ENCODE data around the gene RAB3GAP1. TPM values are rescaled to one million over a fixed set of nuclear protein-coding genes. Genes with fewer than 3 reads are reported as not detected.

RAB3GAP1 gene
- total RNA-seq, 4 donors from 2014 or later = 59.3 to 66.9 (median 63.6) TPM

DNA sequence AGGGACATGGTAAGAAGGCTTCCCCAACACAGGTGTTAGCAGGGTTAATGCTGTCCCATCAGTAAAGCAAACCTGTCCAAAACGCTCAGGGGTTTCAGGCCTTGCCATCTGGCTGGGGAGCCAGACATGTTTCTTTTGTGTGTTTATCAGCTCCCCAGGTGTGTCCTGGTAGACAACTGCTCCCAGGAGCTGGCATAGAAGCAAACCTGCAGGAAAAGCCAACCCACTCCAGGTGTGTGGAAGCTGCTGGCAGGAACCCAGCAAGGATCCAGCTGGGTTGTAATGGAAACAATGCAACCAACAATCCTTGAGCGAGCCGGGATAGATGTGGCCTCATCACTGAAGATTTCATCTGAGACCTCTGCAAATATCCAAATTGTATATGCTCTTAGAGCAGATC lies 123.1 kb downstream of the RAB3GAP1 start:
- Histone ChIP-seq H3K4me3 (no peak overlapping the region), H3K36me3 (peaks cover 9 to 74% (median 48%) of the 10 kb centered on the region in 4 donors), H3K9me3 (no peaks in the 10 kb centered on the region), H3K4me1 (no peaks in the 10 kb centered on the region), H3K27ac (replicated peaks in 1 of 4) (no peak overlapping the region), H3K27me3 (no peaks in the 10 kb centered on the region)
- intact Hi-C loops (cut with DNase I) = no loop called here
- TF ChIP-seq, protein P1, sequence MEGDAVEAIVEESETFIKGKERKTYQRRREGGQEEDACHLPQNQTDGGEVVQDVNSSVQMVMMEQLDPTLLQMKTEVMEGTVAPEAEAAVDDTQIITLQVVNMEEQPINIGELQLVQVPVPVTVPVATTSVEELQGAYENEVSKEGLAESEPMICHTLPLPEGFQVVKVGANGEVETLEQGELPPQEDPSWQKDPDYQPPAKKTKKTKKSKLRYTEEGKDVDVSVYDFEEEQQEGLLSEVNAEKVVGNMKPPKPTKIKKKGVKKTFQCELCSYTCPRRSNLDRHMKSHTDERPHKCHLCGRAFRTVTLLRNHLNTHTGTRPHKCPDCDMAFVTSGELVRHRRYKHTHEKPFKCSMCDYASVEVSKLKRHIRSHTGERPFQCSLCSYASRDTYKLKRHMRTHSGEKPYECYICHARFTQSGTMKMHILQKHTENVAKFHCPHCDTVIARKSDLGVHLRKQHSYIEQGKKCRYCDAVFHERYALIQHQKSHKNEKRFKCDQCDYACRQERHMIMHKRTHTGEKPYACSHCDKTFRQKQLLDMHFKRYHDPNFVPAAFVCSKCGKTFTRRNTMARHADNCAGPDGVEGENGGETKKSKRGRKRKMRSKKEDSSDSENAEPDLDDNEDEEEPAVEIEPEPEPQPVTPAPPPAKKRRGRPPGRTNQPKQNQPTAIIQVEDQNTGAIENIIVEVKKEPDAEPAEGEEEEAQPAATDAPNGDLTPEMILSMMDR (IDR thresholded peaks at IDR 0.05) = no peak
- TF ChIP-seq EP300 (IDR thresholded peaks at IDR 0.05) = no peak
- TF ChIP-seq POLR2AphosphoS5 (IDR thresholded peaks at IDR 0.05) = no peak
- no peak for DNase-seq (ENCODE audit: extremely low spot score)
- WGBS = 100% methylated on average over 3 of the region's 3 CpGs

DNA sequence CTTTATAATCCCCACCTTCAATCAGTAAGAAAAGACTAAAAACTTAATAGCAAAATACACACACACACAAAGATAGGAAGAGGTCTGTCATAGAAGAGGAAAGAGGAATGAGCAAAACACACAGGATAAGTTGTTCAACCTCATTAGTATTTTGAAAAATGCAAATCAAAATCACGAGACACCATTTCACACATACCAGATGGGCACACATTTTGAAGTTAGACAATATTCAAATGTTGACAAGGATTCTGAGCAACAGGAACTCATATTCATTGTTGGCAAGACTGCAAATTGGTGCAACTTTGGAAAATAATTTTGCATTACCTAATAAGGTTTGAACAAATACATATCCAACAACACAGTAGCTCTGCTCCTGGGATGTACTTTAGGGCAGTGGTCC lies 127.6 kb downstream of the RAB3GAP1 start:
- Histone ChIP-seq H3K9me3 (no peaks in the 10 kb centered on the region), H3K4me3 (no peak overlapping the region), H3K36me3 (peaks cover 0 to 31% (median 22%) of the 10 kb centered on the region in 4 donors), H3K27ac (replicated peaks in 1 of 4) (no peak overlapping the region), H3K27me3 (no peaks in the 10 kb centered on the region), H3K4me1 (peaks cover 0 to 15% (median 9%) of the 10 kb centered on the region in 4 donors)
- intact Hi-C loops (cut with DNase I) = no loop called here
- TF ChIP-seq POLR2A (IDR thresholded peaks at IDR 0.05; ENCODE audit: low read depth) (no peak), EP300 (IDR thresholded peaks at IDR 0.05) (no peak), POLR2AphosphoS5 (IDR thresholded peaks at IDR 0.05) (no peak)
- TF ChIP-seq, protein P1 (IDR thresholded peaks at IDR 0.05) = no peak
- 100% methylated on average over 1 of the region's 1 CpG for WGBS
- no peak for DNase-seq (ENCODE audit: extremely low spot score)

DNA sequence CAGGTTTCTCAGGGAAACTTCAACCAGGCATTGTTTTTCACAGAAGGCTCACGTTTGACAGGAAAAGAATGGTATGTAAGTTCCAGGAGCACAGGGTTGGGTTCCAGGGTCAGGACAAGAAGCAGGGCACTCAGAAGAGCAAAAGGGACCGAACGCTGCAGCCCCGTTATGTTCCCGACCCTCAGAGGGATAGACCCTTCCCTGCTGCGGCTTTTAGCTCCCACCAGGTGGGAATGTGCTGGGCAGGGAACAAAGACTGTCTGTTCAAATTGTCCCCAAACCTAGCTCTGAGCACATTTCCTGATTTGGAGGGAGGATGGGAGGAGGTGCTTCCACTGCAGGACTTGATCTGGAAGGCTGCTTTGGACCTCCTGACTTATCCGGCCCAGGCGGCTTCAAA lies 130.1 kb downstream of the RAB3GAP1 start:
- Histone ChIP-seq H3K9me3 (no peaks in the 10 kb centered on the region), H3K4me3 (no peak overlapping the region), H3K4me1 (peaks cover 0 to 15% (median 9%) of the 10 kb centered on the region in 4 donors), H3K27ac (replicated peaks in 1 of 4) (no peak overlapping the region), H3K27me3 (no peaks in the 10 kb centered on the region), H3K36me3 (peaks cover 0 to 17% (median 8%) of the 10 kb centered on the region in 4 donors)
- no peak for TF ChIP-seq POLR2AphosphoS5 (IDR thresholded peaks at IDR 0.05)
- TF ChIP-seq, protein P1 (IDR thresholded peaks at IDR 0.05) = no peak
- no peak for TF ChIP-seq EP300 (IDR thresholded peaks at IDR 0.05)
- no peak for TF ChIP-seq POLR2A (IDR thresholded peaks at IDR 0.05; ENCODE audit: low read depth)
- WGBS = 66% methylated on average over 8 of the region's 8 CpGs
- intact Hi-C loops (cut with DNase I) = no loop called here
- DNase-seq (ENCODE audit: extremely low spot score) = no peak

DNA sequence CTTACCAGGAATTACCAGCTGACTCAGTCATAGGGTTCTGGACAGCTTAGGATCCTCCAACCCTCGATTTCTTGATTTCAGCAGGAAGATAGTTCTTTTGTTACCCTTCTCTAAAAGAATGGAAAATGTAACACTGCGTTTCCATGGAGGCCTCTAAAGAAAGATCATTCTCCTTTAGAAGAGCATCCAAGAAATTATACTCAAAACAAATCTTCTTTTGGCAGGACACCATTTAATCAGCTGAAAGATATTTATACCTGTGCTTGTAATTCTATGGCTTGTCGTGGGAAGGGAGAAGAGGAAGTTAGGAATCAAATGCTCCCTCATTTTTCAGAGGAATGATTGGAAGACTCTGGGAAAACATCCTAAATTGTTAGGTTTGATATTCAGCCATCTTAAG lies 130.5 kb downstream of the RAB3GAP1 start:
- WGBS = 49% methylated on average over 3 of the region's 3 CpGs
- no peak for TF ChIP-seq POLR2AphosphoS5 (IDR thresholded peaks at IDR 0.05)
- TF ChIP-seq EP300 (IDR thresholded peaks at IDR 0.05) = no peak
- TF ChIP-seq, protein P1 (IDR thresholded peaks at IDR 0.05) = no peak
- no peak for TF ChIP-seq POLR2A (IDR thresholded peaks at IDR 0.05; ENCODE audit: low read depth)
- no peak overlapping the region for H3K4me3 ChIP-seq
- no peaks in the 10 kb centered on the region for H3K9me3 ChIP-seq
- no peak overlapping the region for H3K27ac ChIP-seq (replicated peaks in 1 of 4)
- peaks cover 0 to 15% (median 9%) of the 10 kb centered on the region in 4 donors for H3K4me1 ChIP-seq
- no peak for DNase-seq (ENCODE audit: extremely low spot score)
- intact Hi-C loops (cut with DNase I) = no loop called here
- peaks cover 0 to 13% (median 4%) of the 10 kb centered on the region in 4 donors for H3K36me3 ChIP-seq
- H3K27me3 ChIP-seq = no peaks in the 10 kb centered on the region

DNA sequence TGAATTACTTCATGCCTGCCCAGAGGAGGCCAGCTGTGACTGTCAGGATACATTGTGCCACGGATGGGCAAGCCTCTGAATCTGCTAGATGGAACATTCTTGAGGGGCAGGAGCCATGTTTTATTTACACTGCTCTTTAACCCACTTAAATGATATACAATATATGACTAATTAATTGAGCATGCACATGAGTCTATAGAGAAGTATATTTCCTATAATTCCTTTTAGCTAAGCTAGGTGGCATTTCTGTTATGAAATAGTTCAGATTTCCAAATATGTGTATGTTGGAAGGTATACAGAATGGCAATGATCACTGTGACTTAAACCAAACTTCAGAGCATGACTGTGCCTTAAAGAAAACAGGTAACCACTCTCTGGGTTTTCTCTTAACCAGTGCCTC lies 131.7 kb downstream of the RAB3GAP1 start:
- Histone ChIP-seq H3K9me3 (no peaks in the 10 kb centered on the region), H3K27ac (replicated peaks in 1 of 4) (no peak overlapping the region), H3K4me3 (no peak overlapping the region), H3K4me1 (peaks cover 0 to 15% (median 9%) of the 10 kb centered on the region in 4 donors), H3K36me3 (peaks cover 0 to 5% (median 2%) of the 10 kb centered on the region in 4 donors), H3K27me3 (no peaks in the 10 kb centered on the region)
- no peak for DNase-seq (ENCODE audit: extremely low spot score)
- intact Hi-C loops (cut with DNase I) = no loop called here
- TF ChIP-seq, protein P1 (IDR thresholded peaks at IDR 0.05) = no peak
- TF ChIP-seq EP300 (IDR thresholded peaks at IDR 0.05) (no peak), POLR2A (IDR thresholded peaks at IDR 0.05; ENCODE audit: low read depth) (no peak), POLR2AphosphoS5 (IDR thresholded peaks at IDR 0.05) (no peak)
- 80% methylated on average over 1 of the region's 1 CpG for WGBS

Measured in esophagus muscularis mucosa (tissue), 4 donors.